Measurements from ENCODE around the gene SETD7. TPM values are rescaled to one million over a fixed set of nuclear protein-coding genes. Genes with fewer than 3 reads are reported as not detected.

SETD7 gene
- total RNA-seq, 1 donor from 2014 or later, result 39.4 TPM

- Histone ChIP-seq H3K36me3 (no peaks in the 10 kb centered on the region), H3K9me3 (no peaks in the 10 kb centered on the region), H3K27ac (no peak overlapping the region), H3K4me3 (no peak overlapping the region), H3K4me1 (no peaks in the 10 kb centered on the region), H3K27me3 (ENCODE audit: low read depth) (no peaks in the 10 kb centered on the region)
- no peak for DNase-seq
- TF ChIP-seq CTCF (IDR thresholded peaks at IDR 0.05), result no peak
- ATAC-seq, result no peak
- intact Hi-C loops (cut with DNase I), result no loop called here
These were observed 56.8 kb downstream of the SETD7 start for GRCh38 chr4:139499186-139499585.

- DNase-seq, result no peak
- Histone ChIP-seq H3K27ac (no peak overlapping the region), H3K27me3 (ENCODE audit: low read depth) (no peaks in the 10 kb centered on the region), H3K36me3 (no peaks in the 10 kb centered on the region), H3K4me3 (no peak overlapping the region), H3K9me3 (no peaks in the 10 kb centered on the region), H3K4me1 (no peaks in the 10 kb centered on the region)
- no peak for TF ChIP-seq CTCF (IDR thresholded peaks at IDR 0.05)
- no peak for ATAC-seq
- intact Hi-C loops (cut with DNase I), result no loop called here
These were observed 62.8 kb downstream of the SETD7 start for GRCh38 chr4:139493176-139493575.

- Histone ChIP-seq H3K36me3 (no peaks in the 10 kb centered on the region), H3K4me1 (no peaks in the 10 kb centered on the region), H3K27me3 (ENCODE audit: low read depth) (no peaks in the 10 kb centered on the region), H3K4me3 (no peak overlapping the region), H3K27ac (no peak overlapping the region), H3K9me3 (no peaks in the 10 kb centered on the region)
- intact Hi-C loops (cut with DNase I), result no loop called here
- no peak for DNase-seq
- ATAC-seq, result no peak
- TF ChIP-seq CTCF (IDR thresholded peaks at IDR 0.05), result no peak
These were observed 63.6 kb downstream of the SETD7 start for GRCh38 chr4:139492429-139492828.

- Histone ChIP-seq H3K4me3 (no peak overlapping the region), H3K9me3 (no peaks in the 10 kb centered on the region), H3K27ac (no peak overlapping the region), H3K27me3 (ENCODE audit: low read depth) (no peaks in the 10 kb centered on the region), H3K4me1 (no peaks in the 10 kb centered on the region), H3K36me3 (no peaks in the 10 kb centered on the region)
- no peak for DNase-seq
- no peak for ATAC-seq
- TF ChIP-seq CTCF (IDR thresholded peaks at IDR 0.05), result no peak
- intact Hi-C loops (cut with DNase I), result no loop called here
These were observed 66.4 kb downstream of the SETD7 start for GRCh38 chr4:139489638-139490037.

- Histone ChIP-seq H3K27ac (no peak overlapping the region), H3K9me3 (no peaks in the 10 kb centered on the region), H3K4me3 (no peak overlapping the region), H3K36me3 (no peaks in the 10 kb centered on the region), H3K4me1 (no peaks in the 10 kb centered on the region), H3K27me3 (ENCODE audit: low read depth) (no peaks in the 10 kb centered on the region)
- TF ChIP-seq CTCF (IDR thresholded peaks at IDR 0.05), result no peak
- DNase-seq, result no peak
- no peak for ATAC-seq
- intact Hi-C loops (cut with DNase I), result no loop called here
These were observed 67.6 kb downstream of the SETD7 start for GRCh38 chr4:139488442-139488841.

- DNase-seq, result no peak
- Histone ChIP-seq H3K27me3 (ENCODE audit: low read depth) (no peaks in the 10 kb centered on the region), H3K9me3 (no peaks in the 10 kb centered on the region), H3K27ac (no peak overlapping the region), H3K4me1 (no peaks in the 10 kb centered on the region), H3K4me3 (no peak overlapping the region), H3K36me3 (no peaks in the 10 kb centered on the region)
- no peak for TF ChIP-seq CTCF (IDR thresholded peaks at IDR 0.05)
- intact Hi-C loops (cut with DNase I), result no loop called here
- peak; percentile 30 to 33 for ATAC-seq
These were observed 71.2 kb downstream of the SETD7 start for GRCh38 chr4:139484783-139485311.

Data from lower lobe of right lung (tissue), 2 donors.